ENCODE measurements around the gene HTR1D.
A peak's percentile ranks its signal among the peaks of the same experiment; 100 is the strongest.
"Not testable (repeated sequence)": the region's sequence is repeated elsewhere in the genome, so short reads cannot be mapped to it uniquely, and the experiment has no call there.

HTR1D gene, protein sequence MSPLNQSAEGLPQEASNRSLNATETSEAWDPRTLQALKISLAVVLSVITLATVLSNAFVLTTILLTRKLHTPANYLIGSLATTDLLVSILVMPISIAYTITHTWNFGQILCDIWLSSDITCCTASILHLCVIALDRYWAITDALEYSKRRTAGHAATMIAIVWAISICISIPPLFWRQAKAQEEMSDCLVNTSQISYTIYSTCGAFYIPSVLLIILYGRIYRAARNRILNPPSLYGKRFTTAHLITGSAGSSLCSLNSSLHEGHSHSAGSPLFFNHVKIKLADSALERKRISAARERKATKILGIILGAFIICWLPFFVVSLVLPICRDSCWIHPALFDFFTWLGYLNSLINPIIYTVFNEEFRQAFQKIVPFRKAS

GRCh38 chr1:23217421-23218115 lies at the start of gene HTR1D:
HTR1D (minus strand) TSS chr1:23217502; CDS start chr1:23194219, 23,283 bp downstream.
- DNase-seq, result no peak

GRCh38 chr1:23263380-23263887 lies 46.1 kb upstream of the HTR1D start:
- DNase-seq, result no peak

DNA sequence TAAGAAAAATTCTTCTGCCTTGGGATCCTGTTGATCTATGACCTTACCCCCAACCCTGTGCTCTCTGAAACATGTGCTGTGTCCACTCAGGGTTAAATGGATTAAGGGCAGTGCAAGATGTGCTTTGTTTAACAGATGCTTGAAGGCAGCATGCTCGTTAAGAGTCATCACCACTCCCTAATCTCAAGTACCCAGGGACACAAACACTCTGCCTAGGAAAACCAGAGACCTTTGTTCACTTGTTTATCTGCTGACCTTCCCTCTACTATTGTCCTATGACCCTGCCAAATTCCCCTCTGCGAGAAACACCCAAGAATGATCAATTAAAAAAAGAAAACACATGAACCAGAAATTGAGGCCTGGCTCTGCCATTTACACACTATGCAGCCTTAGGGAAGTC lies 40.8 kb upstream of the HTR1D start:
- DNase-seq, result not testable (repeated sequence)

- DNase-seq, result not testable (repeated sequence)
Measured at GRCh38 chr1:23257371-23257770, 40.1 kb upstream of the HTR1D start.

DNA sequence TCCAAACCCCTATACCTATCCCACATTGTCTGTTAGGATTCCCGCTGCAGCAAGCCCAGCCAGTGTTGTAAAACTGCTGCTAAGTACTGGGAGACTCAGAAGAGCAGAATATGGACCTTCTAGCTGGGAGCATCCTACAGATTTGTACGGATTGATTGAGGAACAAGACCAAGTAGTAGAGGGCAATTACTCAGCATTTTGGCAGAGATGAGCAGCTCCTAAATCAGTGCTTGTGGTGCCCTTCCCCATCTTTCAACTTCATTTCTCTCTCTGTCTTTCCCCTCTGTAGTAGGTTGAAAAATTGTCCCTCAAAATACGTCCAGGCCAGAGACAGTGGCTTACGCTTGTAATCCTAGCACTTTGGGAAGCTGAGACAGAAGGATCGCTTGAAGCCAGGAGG lies 37.3 kb upstream of the HTR1D start:
- no peak for DNase-seq

DNA sequence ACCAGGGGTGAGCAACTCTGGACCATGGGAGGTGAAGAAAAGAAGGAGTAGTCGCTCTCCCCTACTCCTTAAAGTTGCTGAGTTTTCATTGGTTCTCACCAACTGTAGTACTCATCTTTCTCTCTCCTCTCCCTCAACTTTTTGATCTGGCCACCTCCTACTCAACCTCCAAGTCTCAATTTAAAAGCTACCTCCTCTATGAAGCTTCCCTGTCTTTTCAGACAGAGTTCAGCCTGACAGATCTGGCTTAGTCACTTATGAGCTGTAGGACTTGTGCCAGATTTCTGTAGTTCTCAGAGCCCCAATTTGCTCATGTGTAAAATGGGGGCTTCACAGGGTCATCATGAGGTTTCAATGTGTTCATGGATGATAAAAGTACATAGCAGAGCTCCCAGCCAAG lies 34.5 kb upstream of the HTR1D start:
- DNase-seq, result no peak

DNA sequence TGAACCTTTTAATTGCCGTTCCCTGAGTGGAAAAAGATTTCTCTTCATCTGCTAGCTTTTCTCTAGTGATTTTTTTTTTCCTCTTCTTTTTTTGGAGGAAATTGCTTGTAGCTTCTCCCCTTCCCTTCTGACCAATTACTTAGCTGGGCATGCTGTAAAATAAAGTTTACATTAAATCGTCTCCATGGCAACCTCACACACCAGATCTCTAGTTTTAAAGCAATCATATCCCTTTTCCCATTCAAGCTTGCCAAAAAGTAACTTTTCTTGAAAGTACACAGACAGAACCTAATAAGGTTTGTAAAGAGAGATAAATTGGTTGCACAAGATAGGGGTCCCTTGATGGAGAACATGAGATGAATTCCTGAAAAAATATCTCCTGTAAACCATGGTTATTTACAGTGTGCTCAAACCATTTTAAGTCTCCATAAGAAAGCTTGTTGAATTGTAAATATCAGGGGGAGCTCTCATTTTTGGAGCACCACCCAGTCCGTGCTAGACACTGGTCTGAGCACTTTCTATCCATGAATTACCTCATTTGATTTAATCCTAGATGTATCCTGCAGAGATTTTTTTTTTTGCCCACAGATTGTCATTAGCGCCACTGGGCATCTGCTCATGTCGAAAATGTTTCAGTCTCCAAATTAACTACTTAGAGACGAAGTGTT lies 32.6 kb upstream of the HTR1D start:
- peak; percentile 19 for DNase-seq

- no peak for DNase-seq
Measured at GRCh38 chr1:23247276-23247675, 30.0 kb upstream of the HTR1D start.

DNA sequence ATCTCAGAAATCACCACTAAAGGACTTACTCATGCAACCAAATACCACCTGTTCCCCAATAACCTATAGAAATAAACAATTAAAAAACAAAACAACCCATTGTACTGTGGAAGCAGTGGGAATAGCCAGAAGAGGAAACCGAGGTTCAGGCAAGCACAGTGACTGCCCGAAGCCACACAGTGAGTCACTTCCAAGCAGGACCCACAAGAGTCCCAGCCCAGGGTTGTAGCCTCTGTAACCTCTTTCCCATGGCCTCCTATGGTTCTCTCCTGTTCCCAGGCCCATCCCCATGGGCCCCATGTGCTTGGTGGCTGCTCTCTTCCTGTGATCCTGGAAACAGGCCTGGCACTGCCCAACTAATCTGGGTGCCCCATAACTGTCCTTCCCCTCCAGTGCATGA lies 29.0 kb upstream of the HTR1D start:
- no peak for DNase-seq

DNA sequence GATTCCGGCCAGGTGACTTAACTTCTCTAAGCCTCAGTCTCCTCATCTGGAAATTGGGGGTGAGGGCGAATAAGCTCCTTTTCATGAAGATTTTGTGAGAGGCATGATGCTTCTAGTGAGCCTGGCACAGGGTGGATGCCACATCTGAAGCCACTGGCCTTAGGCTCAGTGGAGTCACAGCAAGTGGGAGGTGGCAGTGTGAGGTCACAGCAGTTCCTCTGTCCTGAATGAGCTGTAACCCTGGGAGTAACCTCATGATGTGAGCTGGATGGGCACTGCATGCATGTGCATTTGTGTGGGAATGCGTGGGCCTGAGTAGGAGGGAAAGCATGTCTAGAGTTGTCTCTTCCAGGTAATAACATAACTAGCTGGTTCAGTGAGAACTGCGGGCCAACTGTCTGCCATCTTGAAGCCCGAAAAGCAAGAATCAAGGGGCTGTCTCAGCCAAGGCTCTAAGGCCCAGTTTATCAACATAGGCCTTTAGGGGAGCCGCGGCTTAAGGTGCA lies 27.0 kb upstream of the HTR1D start:
- DNase-seq, result no peak

GRCh38 chr1:23242414-23242813 lies 25.1 kb upstream of the HTR1D start:
- DNase-seq, result peak; percentile 26

- no peak for DNase-seq
Measured at GRCh38 chr1:23239638-23240295, 22.5 kb upstream of the HTR1D start.

GRCh38 chr1:23238565-23238964 lies 21.3 kb upstream of the HTR1D start:
- no peak for DNase-seq

GRCh38 chr1:23237508-23237907 lies 20.2 kb upstream of the HTR1D start:
- DNase-seq, result no peak

DNA sequence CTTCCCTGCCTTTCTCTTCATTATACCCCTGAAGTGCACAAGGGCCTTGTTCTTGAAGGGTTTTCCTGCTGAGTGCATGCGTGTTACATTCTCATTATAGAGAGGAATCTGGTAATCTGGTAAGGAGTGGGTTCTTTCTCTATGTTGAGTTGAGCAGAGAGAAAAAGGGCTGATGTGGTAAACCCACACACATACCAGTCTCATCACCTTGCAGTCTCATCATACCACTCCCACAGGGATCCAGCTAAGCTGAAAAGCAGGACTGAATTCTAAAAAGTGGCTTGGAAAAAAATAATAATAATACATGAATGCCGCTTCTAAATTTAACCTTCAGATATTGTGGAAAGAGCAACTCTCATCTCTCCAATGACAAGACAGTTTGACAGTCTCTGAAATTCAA lies 10.5 kb upstream of the HTR1D start:
- DNase-seq, result no peak

GRCh38 chr1:23224739-23225648 lies 7.7 kb upstream of the HTR1D start:
- peak; percentile 66 for DNase-seq

GRCh38 chr1:23223963-23224362 lies 6.7 kb upstream of the HTR1D start:
- not testable (repeated sequence) for DNase-seq

DNA sequence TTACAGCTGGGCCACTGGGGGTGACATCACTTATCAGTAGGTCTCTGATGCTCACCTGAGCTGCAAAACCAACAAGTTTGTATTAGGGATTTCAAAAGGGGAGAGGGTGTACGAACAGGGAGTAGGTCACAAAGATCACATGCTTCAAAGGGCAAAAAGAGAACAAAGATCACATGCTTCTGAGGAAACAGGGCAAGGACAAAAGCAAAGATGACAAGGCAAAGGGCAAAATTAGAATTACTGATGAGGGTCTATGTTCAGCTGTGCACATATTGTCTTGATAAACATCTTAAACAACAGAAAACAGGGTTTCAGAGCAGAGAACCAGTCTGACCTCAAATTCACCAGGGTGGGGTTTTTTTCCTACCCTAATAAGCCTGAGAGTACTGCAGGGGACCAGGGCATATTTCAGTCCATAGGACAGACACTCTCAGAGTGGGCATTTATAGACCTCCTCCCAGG lies 6.2 kb upstream of the HTR1D start:
- DNase-seq, result not testable (repeated sequence)

GRCh38 chr1:23222742-23223141 lies 5.4 kb upstream of the HTR1D start:
- no peak for DNase-seq

DNA sequence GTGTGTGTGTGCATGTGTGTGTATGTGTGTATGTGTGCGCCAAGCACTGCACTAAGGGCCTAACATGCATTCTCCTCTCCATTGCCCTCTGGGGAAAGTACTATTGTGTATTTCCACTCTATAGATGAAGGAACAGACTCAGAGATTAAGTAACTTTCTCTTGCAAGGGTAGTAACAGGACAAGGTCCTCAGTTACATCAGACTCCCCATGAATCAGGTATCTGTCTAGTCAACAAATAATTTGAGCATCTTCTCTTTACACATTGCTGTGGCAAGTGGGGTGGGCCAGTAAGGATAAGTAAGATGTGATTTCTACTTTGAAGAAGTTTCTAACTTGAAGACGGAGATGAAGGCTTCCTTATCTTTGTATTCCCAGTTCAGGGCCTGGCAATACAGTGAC lies 5.0 kb upstream of the HTR1D start:
- no peak for DNase-seq

DNA sequence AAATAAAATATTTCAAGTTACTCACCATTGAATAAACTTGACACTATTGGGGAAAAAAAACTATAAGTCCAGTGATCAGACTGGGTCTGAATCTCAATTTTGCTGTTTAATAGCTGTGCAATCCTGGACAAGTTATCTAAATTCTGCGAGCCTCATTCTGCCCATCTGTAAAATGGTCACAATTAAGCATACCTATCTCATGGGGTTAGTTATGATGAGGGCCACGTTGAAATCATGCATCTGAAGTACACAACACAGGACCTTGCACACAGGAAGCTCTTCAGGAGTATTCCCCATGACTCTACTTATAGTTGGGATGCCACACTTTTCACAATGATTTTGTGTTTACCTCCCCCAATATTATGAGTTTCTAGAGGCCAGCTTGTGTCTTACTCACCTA lies 3.8 kb upstream of the HTR1D start:
- no peak for DNase-seq
